Right lobe of liver (tissue), 4 donors: ENCODE results near the gene EYA4.

Experiments
- POLR2A ChIP-seq: fragments of 450-650 bp; IDR thresholded peaks from one replicate; pipeline ENCODE4 v1.6.1; 2017; ENCODE audit warnings: antibody characterized with exemption, mild to moderate bottlenecking
- TF ChIP-seq, protein P1 (sequence below), 4 donors: fragments of 200-600 bp in 3 of 4; fragments of 450-650 bp in 1 of 4; IDR thresholded peaks; one replicate each; pipeline versions ENCODE4 v1.5.1 to v1.8.0; 2016 to 2022; ENCODE audit warnings: antibody characterized with exemption in 4 of 4, mild to moderate bottlenecking in 2 of 4
- donor health status: DM: no; HTN: no; CAD: no.
- donor health status: DM: no; HTN: no; CAD: no.
- donor health status: DM: no; HTN: yes; CAD: no.

DNA sequence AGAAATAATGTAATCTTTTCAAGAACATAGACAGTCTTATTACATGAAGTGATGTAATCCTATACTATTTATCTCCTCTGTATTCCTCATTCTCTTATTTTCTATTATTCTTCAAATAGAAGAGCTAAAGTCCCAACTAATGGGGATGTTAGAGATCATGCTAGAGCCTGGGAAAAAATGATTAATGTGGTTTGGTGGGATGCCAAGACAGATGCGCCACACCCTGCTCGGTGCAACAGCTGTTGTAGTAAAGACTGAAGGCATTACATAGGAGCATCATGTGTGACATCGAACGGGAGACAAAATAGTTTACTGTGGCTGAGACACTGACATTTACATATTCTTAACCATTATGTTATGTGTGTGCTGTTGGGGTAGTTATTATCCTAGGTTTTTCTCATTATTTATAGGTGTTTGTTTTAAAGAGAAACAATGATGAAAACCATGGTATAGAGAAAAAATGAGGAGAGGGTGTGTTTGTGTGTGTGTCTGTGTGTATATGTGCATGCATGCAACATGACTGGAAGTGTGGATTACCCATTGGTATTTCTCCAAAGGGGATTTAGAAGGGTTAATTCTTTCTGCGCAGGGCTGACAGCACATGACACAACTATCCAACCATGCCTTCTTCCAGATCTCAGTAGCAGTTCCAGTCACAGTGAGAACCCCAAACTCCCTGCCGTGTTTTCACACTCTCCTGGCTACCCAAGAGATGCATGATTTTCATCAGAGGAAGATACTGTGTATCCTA, 155.3 kb downstream of the EYA4 start:
- TF ChIP-seq, protein P1, sequence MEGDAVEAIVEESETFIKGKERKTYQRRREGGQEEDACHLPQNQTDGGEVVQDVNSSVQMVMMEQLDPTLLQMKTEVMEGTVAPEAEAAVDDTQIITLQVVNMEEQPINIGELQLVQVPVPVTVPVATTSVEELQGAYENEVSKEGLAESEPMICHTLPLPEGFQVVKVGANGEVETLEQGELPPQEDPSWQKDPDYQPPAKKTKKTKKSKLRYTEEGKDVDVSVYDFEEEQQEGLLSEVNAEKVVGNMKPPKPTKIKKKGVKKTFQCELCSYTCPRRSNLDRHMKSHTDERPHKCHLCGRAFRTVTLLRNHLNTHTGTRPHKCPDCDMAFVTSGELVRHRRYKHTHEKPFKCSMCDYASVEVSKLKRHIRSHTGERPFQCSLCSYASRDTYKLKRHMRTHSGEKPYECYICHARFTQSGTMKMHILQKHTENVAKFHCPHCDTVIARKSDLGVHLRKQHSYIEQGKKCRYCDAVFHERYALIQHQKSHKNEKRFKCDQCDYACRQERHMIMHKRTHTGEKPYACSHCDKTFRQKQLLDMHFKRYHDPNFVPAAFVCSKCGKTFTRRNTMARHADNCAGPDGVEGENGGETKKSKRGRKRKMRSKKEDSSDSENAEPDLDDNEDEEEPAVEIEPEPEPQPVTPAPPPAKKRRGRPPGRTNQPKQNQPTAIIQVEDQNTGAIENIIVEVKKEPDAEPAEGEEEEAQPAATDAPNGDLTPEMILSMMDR (IDR thresholded peaks at IDR 0.05) = no peak
- no peak for TF ChIP-seq POLR2A
